Adrenal gland (tissue), 5 donors: ENCODE measurements around the gene RGL4.

Source experiments
- CTCF ChIP-seq, 6 experiments: fragments of 450-650 bp in 4 of 6; fragments of 200-600 bp in 2 of 6; sonication (generic) in 1 of 6; IDR thresholded peaks; 1 replicate in 5 of 6; 2 replicates in 1 of 6; pipeline versions ENCODE4 v1.5.1 to v1.8.0; 2016 to 2021; ENCODE audit warnings: antibody characterized with exemption in 6 of 6, mild to moderate bottlenecking in 2 of 6, moderate library complexity in 1 of 6
- POLR2A ChIP-seq, 2 donors: fragments of 450-650 bp; IDR thresholded peaks; one replicate each; pipeline ENCODE4 v1.6.1; 2017; ENCODE audit warnings: antibody characterized with exemption in 2 of 2, mild to moderate bottlenecking in 2 of 2, moderate library complexity in 1 of 2
- donor health status: DM: no; HTN: no; CAD: no.

DNA sequence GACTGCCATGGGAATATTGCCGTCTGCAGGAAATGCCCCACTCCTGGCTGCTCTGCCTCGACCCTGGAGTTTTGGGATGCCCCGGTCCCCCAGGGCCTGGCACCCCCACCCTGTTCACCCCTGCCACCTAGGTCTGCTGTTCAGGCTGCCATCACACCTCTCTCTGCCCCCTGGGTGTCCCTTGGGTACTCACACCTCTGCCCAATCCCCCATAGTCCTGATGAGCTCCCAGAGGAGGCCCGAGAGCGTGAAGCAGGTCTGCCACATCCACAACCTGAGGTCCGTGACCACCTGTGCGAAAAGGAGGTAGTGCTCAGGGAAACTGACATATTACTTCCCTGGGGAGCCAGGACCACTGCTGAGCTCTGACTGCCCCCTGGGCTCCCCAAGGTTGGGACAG is 38.5 kb upstream of the RGL4 start:
- TF ChIP-seq CTCF (IDR thresholded peaks at IDR 0.05): no peak
- TF ChIP-seq POLR2A (IDR thresholded peaks at IDR 0.05): no peak
